ENCODE measurements around the gene CTBP2.

- TF ChIP-seq CTCF (conservative IDR thresholded peaks at IDR 0.05; ENCODE audit: low read depth, low read length) (no peak), EZH2 (IDR thresholded peaks at IDR 0.05; ENCODE audit: borderline replicate concordance, low read depth, low read length, poor library complexity, severe bottlenecking) (no peak)
Measured at GRCh38 chr10:125102821-125103220, 57.5 kb downstream of the CTBP2 start.
